Transverse colon (tissue), 4 donors: ENCODE results near the gene RIPOR3. TPM values are rescaled to one million over a fixed set of nuclear protein-coding genes. Genes with fewer than 3 reads are reported as not detected.
"Not testable (repeated sequence)": the region's sequence is repeated elsewhere in the genome, so short reads cannot be mapped to it uniquely, and the experiment has no call there.

ENCODE experiments used
- DNase-seq: peaks from one replicate; pipeline ENCODE4 v3.0.0-alpha.2; 2019
- H3K27ac ChIP-seq, 4 donors: fragments of 200-600 bp; sonication (generic); 2 replicates each; pipeline ENCODE4 v1.5.1; 2016 to 2018; ENCODE audit warnings: inconsistent platforms in 4 of 4
- H3K27me3 ChIP-seq: fragments of 200-600 bp; sonication (generic); 2 replicates; pipeline ENCODE4 v1.5.1; 2017; ENCODE audit warnings: inconsistent platforms
- H3K36me3 ChIP-seq, 4 donors: fragments of 200-600 bp; sonication (generic); 2 replicates each; pipeline ENCODE4 v1.5.1; 2017 to 2019; ENCODE audit warnings: inconsistent platforms in 4 of 4
- H3K4me1 ChIP-seq, 4 donors: fragments of 200-600 bp; sonication (generic); 2 replicates each; pipeline ENCODE4 v1.5.1; 2017 to 2020; ENCODE audit warnings: inconsistent platforms in 4 of 4
- H3K4me3 ChIP-seq, 4 donors: fragments of 200-600 bp; sonication (generic); 1 replicate in 1 of 4; 2 replicates in 3 of 4; pipeline versions ENCODE4 v1.5.1 to v1.6.1; 2017 to 2019; ENCODE audit warnings: inconsistent platforms in 4 of 4
- H3K9me3 ChIP-seq, 2 donors: fragments of 200-600 bp; sonication (generic); 2 replicates each; pipeline ENCODE4 v1.5.1; 2017 to 2019; ENCODE audit warnings: inconsistent platforms in 2 of 2
- CTCF ChIP-seq, 5 experiments: fragments of 200-600 bp in 3 of 5; fragments of 450-650 bp in 2 of 5; sonication (generic) in 3 of 5; IDR thresholded peaks; 1 replicate in 2 of 5; 2 replicates in 3 of 5; pipeline ENCODE4 v1.5.1; 2016 to 2017; ENCODE audit warnings: antibody characterized with exemption in 5 of 5, inconsistent platforms in 3 of 5, mild to moderate bottlenecking in 2 of 5, moderate library complexity in 1 of 5
- EP300 ChIP-seq: sonication (generic); formaldehyde crosslinking; IDR thresholded peaks from one replicate; pipeline ENCODE4 v1.6.1; 2017; ENCODE audit warnings: antibody characterized with exemption, low read depth
- POLR2A ChIP-seq: fragments of 450-650 bp; IDR thresholded peaks from one replicate; pipeline ENCODE4 v1.6.1; 2016; ENCODE audit warnings: antibody characterized with exemption, mild to moderate bottlenecking, moderate library complexity
- POLR2AphosphoS5 ChIP-seq, 3 donors: sonication (generic); formaldehyde crosslinking; IDR thresholded peaks; one replicate each; pipeline ENCODE4 v1.6.1; 2016; ENCODE audit warnings: antibody characterized with exemption in 3 of 3
- WGBS, 2 donors: methylation state at CpG; one replicate each; pipeline ENCODE4 v1.1.5; 2018; ENCODE audit warnings: low coverage in 1 of 2; 5-methylcytosine and 5-hydroxymethylcytosine counted together
- in situ Hi-C, 4 donors: fragments of 200-750 bp; cut with MboI; loops; one replicate each; pipeline versions ENCODE4 v1.15.0 to v1.15.1; 2017; ENCODE audit warnings: low sequenced_read_pairs in 3 of 4, low pct_ligation_motif_present in 1 of 4, low pct_unique_long_range_greater_than_20kb in 1 of 4
- intact Hi-C: fragments of 100-400 bp; cut with DNase I; formaldehyde crosslinking; loops from one replicate; pipeline ENCODE4 v1.15.1; 2023; ENCODE audit warnings: low total_unique reads
- total RNA-seq, 4 donors: library from RNA; depleted of rRNA; stranded (reverse); fragments of >200 nt; gene quantifications; one replicate each; pipeline ENCODE4 v1.1.0, GENCODE V29; 2016

Gene RIPOR3
- total RNA-seq, 4 donors from 2014 or later: 4.6 to 15.7 (median 8.7) TPM

- in situ Hi-C loops: no loop called here
- H3K4me3 ChIP-seq: no peak overlapping the region
- intact Hi-C loops: no loop called here
- H3K9me3 ChIP-seq: no peaks in the 10 kb centered on the region
- H3K36me3 ChIP-seq: no peaks in the 10 kb centered on the region
- no peaks in the 10 kb centered on the region for H3K27me3 ChIP-seq
- TF ChIP-seq EP300 (no peak), CTCF (IDR thresholded peaks at IDR 0.05) (no peak), POLR2A (no peak), POLR2AphosphoS5 (IDR thresholded peaks at IDR 0.05) (no peak)
- H3K27ac ChIP-seq: no peak overlapping the region
- no peak for DNase-seq
- 61 to 90% methylated on average over 1 of the region's 1 CpG for WGBS, 2 donors
- no peaks in the 10 kb centered on the region for H3K4me1 ChIP-seq
Observed at GRCh38 chr20:50716518-50716917, 25.2 kb upstream of the RIPOR3 start.

GRCh38 chr20:50715694-50716093 is 24.4 kb upstream of the RIPOR3 start:
- no peaks in the 10 kb centered on the region for H3K4me1 ChIP-seq
- in situ Hi-C loops: no loop called here

GRCh38 chr20:50714426-50714825 is 23.1 kb upstream of the RIPOR3 start:
- intact Hi-C loops, H3K4me3 ChIP-seq, H3K4me1 ChIP-seq, DNase-seq, H3K27ac ChIP-seq, H3K36me3 ChIP-seq, H3K27me3 ChIP-seq, in situ Hi-C loops, H3K9me3 ChIP-seq: not testable (repeated sequence)
- 90 to 91% methylated on average over 8 to 12 of the region's 12 CpGs for WGBS, 2 donors

More at GRCh38 chr20:50715694-50716093, 24.4 kb upstream of the RIPOR3 start:
- intact Hi-C loops: no loop called here
- TF ChIP-seq EP300 (no peak), CTCF (IDR thresholded peaks at IDR 0.05) (no peak), POLR2AphosphoS5 (IDR thresholded peaks at IDR 0.05) (no peak), POLR2A (no peak)
- Histone ChIP-seq H3K27me3 (no peaks in the 10 kb centered on the region), H3K9me3 (no peaks in the 10 kb centered on the region), H3K4me3 (no peak overlapping the region), H3K27ac (no peak overlapping the region), H3K36me3 (no peaks in the 10 kb centered on the region)
- DNase-seq: no peak
- 88% methylated on average over 3 of the region's 3 CpGs; no CpG with 5 or more reads in 1 of the 2 donors for WGBS, 2 donors

GRCh38 chr20:50713657-50714101 is 22.3 kb upstream of the RIPOR3 start:
- TF ChIP-seq CTCF (IDR thresholded peaks at IDR 0.05) (peak in 3 of 5 experiments; percentile 22 to 34 (median 26)), POLR2A (no peak), POLR2AphosphoS5 (IDR thresholded peaks at IDR 0.05) (no peak), EP300 (no peak)
- H3K27me3 ChIP-seq: no peaks in the 10 kb centered on the region
- no peak overlapping the region for H3K27ac ChIP-seq
- no peak for DNase-seq
- H3K4me1 ChIP-seq: no peaks in the 10 kb centered on the region
- intact Hi-C loops (no loop called here), in situ Hi-C loops (no loop called here)
- no peaks in the 10 kb centered on the region for H3K9me3 ChIP-seq
- H3K36me3 ChIP-seq: no peaks in the 10 kb centered on the region
- 61 to 70% methylated on average over 4 to 7 of the region's 7 CpGs for whole genome bisulfite sequencing, 2 donors
- no peak overlapping the region for H3K4me3 ChIP-seq
